ENCODE data around the gene LINC00237. TPM values are rescaled to one million over a fixed set of nuclear protein-coding genes. Genes with fewer than 3 reads are reported as not detected.

Gene LINC00237
- total RNA-seq, 1 donor from 2014 or later, result not detected

- Mint-ChIP-seq H3K36me3 (no peaks in the 10 kb centered on the region), H3K27ac (no peak overlapping the region), H3K4me1 (peaks cover 17% of the 10 kb centered on the region), H3K4me3 (peak overlapping the region; percentile 47), H3K9me3 (no peaks in the 10 kb centered on the region), H3K27me3 (ENCODE audit: low read depth) (peaks cover 100% of the 10 kb centered on the region)
- TF ChIP-seq, protein P1, sequence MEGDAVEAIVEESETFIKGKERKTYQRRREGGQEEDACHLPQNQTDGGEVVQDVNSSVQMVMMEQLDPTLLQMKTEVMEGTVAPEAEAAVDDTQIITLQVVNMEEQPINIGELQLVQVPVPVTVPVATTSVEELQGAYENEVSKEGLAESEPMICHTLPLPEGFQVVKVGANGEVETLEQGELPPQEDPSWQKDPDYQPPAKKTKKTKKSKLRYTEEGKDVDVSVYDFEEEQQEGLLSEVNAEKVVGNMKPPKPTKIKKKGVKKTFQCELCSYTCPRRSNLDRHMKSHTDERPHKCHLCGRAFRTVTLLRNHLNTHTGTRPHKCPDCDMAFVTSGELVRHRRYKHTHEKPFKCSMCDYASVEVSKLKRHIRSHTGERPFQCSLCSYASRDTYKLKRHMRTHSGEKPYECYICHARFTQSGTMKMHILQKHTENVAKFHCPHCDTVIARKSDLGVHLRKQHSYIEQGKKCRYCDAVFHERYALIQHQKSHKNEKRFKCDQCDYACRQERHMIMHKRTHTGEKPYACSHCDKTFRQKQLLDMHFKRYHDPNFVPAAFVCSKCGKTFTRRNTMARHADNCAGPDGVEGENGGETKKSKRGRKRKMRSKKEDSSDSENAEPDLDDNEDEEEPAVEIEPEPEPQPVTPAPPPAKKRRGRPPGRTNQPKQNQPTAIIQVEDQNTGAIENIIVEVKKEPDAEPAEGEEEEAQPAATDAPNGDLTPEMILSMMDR (IDR thresholded peaks at IDR 0.05; ENCODE audit: unreplicated experiment), result no peak
- no peak for DNase-seq (ENCODE audit: low spot score in 2 of 2, unreplicated experiment in 2 of 2)
These were observed 4.1 kb downstream of the LINC00237 start for GRCh38 chr20:21101932-21102575.

DNA sequence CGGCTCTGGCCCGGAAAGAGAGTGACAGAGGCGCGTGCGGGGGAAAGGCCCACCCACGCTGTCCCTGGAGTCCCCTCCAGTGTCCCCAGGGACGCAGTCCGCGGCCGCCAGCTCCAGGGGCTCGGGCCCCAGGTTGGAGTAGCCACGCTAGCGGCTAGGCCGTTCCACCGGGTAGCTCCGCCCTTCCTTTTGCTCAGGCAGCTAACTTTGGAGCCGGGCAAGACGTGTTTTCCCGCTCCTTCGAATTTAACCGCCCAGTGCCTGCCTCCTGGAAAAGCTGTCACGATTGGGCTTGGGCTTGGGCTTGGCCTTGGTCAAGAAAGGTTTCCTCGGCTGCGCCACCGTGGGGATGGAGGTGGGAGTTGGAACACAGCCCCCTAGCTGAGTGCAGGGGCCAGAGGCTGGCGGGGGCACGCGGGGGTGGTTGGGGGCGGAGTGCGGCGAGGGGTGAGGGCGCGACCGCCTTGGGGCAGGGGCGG is 4.7 kb downstream of the LINC00237 start:
- no peak for DNase-seq (ENCODE audit: low spot score in 2 of 2, unreplicated experiment in 2 of 2)
- H3K27me3 Mint-ChIP-seq (ENCODE audit: low read depth), result peaks cover 100% of the 10 kb centered on the region
- no peak overlapping the region for H3K4me3 Mint-ChIP-seq
- no peak overlapping the region for H3K27ac Mint-ChIP-seq
- TF ChIP-seq, protein P1 (IDR thresholded peaks at IDR 0.05; ENCODE audit: unreplicated experiment), result no peak
- no peaks in the 10 kb centered on the region for H3K9me3 Mint-ChIP-seq
- no peaks in the 10 kb centered on the region for H3K36me3 Mint-ChIP-seq
- H3K4me1 Mint-ChIP-seq, result peaks cover 17% of the 10 kb centered on the region

DNA sequence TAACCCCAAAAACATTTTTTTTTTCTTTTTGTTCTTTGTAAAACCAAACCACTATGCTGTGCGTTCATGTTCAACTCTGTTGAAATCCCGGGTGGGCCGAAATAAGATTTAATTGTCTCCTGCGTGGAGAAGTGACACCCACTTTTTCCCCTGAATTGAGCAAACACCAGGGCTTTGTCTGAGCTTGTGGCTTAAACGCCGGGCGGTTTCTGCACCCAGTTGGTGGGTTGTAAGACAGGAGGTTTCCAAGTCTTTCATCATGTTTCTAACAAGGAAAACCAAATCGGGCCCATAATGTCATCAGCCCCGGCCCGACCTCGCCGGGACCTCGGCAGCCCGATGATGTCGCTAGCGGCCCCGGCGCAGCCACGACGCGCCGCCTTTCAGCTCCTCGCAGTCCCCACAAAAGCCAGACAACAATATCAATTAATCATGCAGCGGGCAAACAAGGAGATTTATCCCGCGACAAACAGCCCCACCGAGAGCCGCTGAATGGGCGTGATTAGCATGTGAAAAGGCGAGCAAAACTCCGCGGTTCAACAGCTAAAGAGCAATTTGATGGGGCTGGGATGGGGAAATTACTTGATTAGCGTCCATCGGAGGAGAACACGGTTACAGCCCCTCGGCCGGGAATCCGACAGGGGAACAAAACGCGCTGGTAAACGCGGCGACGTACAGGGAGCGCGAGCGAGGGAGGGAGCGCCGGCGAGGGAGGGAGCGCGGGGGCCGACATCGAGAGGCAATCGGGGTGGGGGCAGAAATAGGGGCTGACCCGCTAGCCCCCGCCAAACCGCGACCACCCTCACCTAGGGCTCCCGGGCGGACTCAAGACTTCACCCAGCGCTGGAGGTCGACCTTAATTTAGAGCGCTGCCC is 5.3 kb downstream of the LINC00237 start:
- no peak overlapping the region for H3K27ac Mint-ChIP-seq
- TF ChIP-seq, protein P1 (IDR thresholded peaks at IDR 0.05; ENCODE audit: unreplicated experiment), result no peak
- H3K9me3 Mint-ChIP-seq, result no peaks in the 10 kb centered on the region
- peak overlapping the region; percentile 53 for H3K4me3 Mint-ChIP-seq
- H3K36me3 Mint-ChIP-seq, result no peaks in the 10 kb centered on the region
- peaks cover 15% of the 10 kb centered on the region for H3K4me1 Mint-ChIP-seq
- peaks cover 100% of the 10 kb centered on the region for H3K27me3 Mint-ChIP-seq (ENCODE audit: low read depth)
- no peak for DNase-seq (ENCODE audit: low spot score in 2 of 2, unreplicated experiment in 2 of 2)

DNA sequence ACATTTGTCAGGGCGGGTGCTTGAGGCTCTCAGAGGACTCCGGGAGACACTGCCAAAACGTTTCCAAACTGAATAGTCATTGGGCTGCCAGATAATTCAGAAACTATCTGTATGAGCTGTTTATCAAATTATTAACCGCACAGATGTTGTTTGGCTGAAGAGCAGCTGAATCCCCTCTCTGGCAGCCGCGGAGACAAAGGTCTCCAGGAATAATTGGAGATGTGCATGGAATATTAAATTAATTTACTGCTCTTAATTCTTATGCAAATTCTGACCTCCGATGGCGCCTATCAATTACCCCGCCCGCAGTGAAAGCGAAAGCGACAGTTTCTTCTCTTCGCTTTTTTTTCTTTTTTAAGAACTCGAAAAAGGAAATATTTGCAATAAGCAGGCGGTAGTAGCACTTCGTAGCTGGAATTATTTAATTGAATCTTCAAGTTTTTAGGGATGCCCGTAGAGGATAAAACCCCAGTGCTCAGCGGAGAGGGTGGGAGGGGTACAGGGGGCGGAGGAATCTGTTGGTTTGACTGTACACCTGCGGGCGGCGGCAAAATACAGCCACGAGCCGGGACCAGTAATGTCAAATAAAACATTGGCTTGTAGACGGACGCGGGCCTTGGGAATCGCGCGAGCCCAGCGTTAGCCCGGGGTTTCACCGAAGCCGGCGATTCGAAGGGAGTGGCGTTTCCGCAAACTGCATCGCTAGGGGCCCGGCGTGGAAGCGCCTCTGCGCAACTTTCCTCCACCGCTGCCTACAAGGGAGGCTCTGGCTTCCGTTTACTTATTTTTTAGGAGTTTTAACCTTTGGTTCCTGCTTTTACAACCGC is 6.2 kb downstream of the LINC00237 start:
- TF ChIP-seq, protein P1 (IDR thresholded peaks at IDR 0.05; ENCODE audit: unreplicated experiment), result no peak
- H3K27me3 Mint-ChIP-seq (ENCODE audit: low read depth), result peaks cover 100% of the 10 kb centered on the region
- H3K4me3 Mint-ChIP-seq, result no peak overlapping the region
- DNase-seq (ENCODE audit: low spot score in 2 of 2, unreplicated experiment in 2 of 2), result no peak
- no peaks in the 10 kb centered on the region for H3K9me3 Mint-ChIP-seq
- H3K36me3 Mint-ChIP-seq, result no peaks in the 10 kb centered on the region
- H3K4me1 Mint-ChIP-seq, result peaks cover 15% of the 10 kb centered on the region
- H3K27ac Mint-ChIP-seq, result no peak overlapping the region

- Mint-ChIP-seq H3K27me3 (ENCODE audit: low read depth) (peaks cover 99% of the 10 kb centered on the region), H3K27ac (no peak overlapping the region), H3K4me3 (no peak overlapping the region), H3K4me1 (peaks cover 6% of the 10 kb centered on the region), H3K9me3 (no peaks in the 10 kb centered on the region), H3K36me3 (no peaks in the 10 kb centered on the region)
- TF ChIP-seq, protein P1 (IDR thresholded peaks at IDR 0.05; ENCODE audit: unreplicated experiment), result no peak
- no peak for DNase-seq (ENCODE audit: low spot score in 2 of 2, unreplicated experiment in 2 of 2)
These were observed 9.7 kb downstream of the LINC00237 start for GRCh38 chr20:21096321-21097043.
